ENCODE results near the gene M6PR. TPM values are rescaled to one million over a fixed set of nuclear protein-coding genes. Genes with fewer than 3 reads are reported as not detected.
"Not testable (repeated sequence)": the region's sequence is repeated elsewhere in the genome, so short reads cannot be mapped to it uniquely, and the experiment has no call there.

Gene M6PR
- total RNA-seq, 6 experiments from 2014 or later = 138 to 160 (median 151) TPM

DNA sequence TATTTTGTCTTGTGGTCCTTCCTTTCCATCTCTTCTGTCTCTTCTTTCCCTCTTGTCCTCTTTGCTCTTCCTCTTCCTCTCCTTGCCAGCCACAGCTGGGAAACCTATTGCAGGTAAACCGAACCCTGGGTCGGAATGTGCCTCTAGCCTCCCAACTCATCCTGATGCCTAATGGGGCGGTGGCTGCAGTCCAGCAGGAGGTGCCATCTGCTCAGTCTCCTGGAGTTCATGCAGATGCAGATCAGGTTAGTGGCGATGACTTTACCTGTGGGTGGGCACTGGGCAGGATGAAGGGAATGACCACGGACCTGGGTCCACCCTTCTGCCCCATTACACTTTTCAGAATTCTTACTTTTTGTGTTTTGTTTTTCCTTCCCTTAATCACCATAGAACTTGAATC lies 26.9 kb downstream of the M6PR start:
- Mint-ChIP-seq H3K36me3 (ENCODE audit: low read depth) (no peaks in the 10 kb centered on the region), H3K9me3 (no peaks in the 10 kb centered on the region), H3K27me3 (ENCODE audit: insufficient read depth) (no peaks in the 10 kb centered on the region), H3K4me1 (ENCODE audit: low read depth) (no peaks in the 10 kb centered on the region), H3K27ac (no peak overlapping the region), H3K4me3 (no peak overlapping the region)
- TF ChIP-seq, protein P1, sequence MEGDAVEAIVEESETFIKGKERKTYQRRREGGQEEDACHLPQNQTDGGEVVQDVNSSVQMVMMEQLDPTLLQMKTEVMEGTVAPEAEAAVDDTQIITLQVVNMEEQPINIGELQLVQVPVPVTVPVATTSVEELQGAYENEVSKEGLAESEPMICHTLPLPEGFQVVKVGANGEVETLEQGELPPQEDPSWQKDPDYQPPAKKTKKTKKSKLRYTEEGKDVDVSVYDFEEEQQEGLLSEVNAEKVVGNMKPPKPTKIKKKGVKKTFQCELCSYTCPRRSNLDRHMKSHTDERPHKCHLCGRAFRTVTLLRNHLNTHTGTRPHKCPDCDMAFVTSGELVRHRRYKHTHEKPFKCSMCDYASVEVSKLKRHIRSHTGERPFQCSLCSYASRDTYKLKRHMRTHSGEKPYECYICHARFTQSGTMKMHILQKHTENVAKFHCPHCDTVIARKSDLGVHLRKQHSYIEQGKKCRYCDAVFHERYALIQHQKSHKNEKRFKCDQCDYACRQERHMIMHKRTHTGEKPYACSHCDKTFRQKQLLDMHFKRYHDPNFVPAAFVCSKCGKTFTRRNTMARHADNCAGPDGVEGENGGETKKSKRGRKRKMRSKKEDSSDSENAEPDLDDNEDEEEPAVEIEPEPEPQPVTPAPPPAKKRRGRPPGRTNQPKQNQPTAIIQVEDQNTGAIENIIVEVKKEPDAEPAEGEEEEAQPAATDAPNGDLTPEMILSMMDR (IDR thresholded peaks at IDR 0.05) = no peak
- DNase-seq = no peak

DNA sequence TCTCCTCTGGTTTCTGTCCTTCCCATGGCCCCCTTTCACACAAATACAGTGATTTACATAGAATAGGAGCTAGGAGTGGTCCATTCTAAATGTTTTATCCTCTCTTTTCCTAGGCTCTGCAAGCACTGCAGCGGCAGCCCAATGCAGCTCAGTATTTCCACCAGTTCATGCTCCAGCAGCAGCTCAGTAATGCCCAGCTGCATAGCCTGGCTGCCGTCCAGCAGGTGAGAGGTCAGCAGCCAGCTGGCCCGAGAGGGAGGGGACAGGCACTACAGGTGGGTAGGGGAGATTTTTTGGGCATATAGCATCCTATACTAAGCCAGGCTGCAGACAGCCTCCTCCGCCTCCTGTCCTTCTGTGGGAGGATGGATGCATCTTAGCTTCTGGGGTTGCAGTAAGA lies 29.8 kb downstream of the M6PR start:
- not testable (repeated sequence) for H3K27ac Mint-ChIP-seq; H3K36me3 Mint-ChIP-seq (ENCODE audit: low read depth); DNase-seq; H3K27me3 Mint-ChIP-seq (ENCODE audit: insufficient read depth); H3K4me1 Mint-ChIP-seq (ENCODE audit: low read depth); H3K9me3 Mint-ChIP-seq; H3K4me3 Mint-ChIP-seq

DNA sequence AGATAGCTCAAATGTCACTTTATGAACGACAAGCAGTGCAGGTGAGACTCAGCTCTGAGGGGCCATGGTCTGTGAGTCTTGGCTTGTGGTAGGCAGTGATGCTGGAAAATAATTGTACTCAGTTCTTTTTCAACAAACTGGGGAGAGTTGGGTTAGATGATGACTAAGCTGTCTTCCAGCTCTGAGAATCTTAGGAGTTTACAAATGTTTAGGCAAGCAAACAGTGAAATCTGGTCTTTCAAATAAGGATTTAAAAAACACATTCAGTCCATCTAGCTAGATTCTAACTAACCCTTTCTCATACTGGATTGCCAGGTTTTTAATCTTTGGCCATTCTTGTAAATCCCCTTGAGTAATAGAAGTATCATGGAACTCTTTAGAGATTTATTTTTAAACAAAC lies 31.7 kb downstream of the M6PR start:
- Mint-ChIP-seq H3K4me3 (no peak overlapping the region), H3K4me1 (ENCODE audit: low read depth) (peaks cover 15% of the 10 kb centered on the region), H3K27me3 (ENCODE audit: insufficient read depth) (no peaks in the 10 kb centered on the region), H3K9me3 (no peaks in the 10 kb centered on the region), H3K27ac (peak overlapping the region; percentile 7; the same call in 1 of the 2 replicates), H3K36me3 (ENCODE audit: low read depth) (no peaks in the 10 kb centered on the region)
- TF ChIP-seq, protein P1 (IDR thresholded peaks at IDR 0.05) = no peak
- DNase-seq = no peak

DNA sequence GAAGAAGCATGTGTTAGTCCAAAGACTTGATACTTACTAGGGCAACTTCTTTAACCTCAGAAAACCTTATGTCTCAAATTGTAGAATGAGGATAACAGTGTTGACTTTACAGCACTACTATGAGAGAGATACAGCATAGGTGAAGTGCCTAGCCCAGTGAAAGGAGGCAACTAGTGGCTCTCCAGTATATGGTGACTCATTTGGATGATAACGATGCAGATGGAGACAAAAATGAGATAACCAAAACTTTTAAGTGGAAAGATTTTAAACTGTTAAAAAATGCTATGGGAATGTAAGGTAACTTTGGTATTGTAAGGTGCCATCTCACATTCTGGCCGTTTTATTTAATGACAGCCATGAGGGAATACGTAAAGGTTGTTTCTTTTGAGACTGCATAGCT lies 32.4 kb downstream of the M6PR start:
- no peaks in the 10 kb centered on the region for H3K9me3 Mint-ChIP-seq
- TF ChIP-seq, protein P1 (IDR thresholded peaks at IDR 0.05) = no peak
- H3K4me3 Mint-ChIP-seq = no peak overlapping the region
- H3K36me3 Mint-ChIP-seq (ENCODE audit: low read depth) = no peaks in the 10 kb centered on the region
- peaks cover 17% of the 10 kb centered on the region for H3K4me1 Mint-ChIP-seq (ENCODE audit: low read depth)
- no peak for DNase-seq
- H3K27me3 Mint-ChIP-seq (ENCODE audit: insufficient read depth) = no peaks in the 10 kb centered on the region
- H3K27ac Mint-ChIP-seq = no peak overlapping the region

DNA sequence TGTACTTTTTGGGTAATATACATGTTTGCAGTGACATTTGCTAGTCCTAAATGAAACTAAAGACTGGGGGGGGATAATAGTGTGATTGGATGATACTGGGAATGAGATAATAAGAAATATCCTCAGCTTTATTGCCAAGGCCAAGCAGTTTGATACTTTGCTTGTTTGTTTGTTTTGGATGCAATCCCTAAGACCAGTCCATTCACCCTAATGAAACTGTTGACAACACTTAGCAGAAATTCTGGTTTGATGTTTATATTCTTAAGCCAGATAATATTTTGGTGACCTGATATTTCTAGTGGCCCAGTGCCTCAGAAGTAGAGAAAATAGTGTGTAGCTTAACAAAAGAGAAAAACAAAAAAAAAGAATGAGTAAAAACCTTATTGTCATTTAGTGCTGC lies 33.3 kb downstream of the M6PR start:
- no peak for DNase-seq

DNA sequence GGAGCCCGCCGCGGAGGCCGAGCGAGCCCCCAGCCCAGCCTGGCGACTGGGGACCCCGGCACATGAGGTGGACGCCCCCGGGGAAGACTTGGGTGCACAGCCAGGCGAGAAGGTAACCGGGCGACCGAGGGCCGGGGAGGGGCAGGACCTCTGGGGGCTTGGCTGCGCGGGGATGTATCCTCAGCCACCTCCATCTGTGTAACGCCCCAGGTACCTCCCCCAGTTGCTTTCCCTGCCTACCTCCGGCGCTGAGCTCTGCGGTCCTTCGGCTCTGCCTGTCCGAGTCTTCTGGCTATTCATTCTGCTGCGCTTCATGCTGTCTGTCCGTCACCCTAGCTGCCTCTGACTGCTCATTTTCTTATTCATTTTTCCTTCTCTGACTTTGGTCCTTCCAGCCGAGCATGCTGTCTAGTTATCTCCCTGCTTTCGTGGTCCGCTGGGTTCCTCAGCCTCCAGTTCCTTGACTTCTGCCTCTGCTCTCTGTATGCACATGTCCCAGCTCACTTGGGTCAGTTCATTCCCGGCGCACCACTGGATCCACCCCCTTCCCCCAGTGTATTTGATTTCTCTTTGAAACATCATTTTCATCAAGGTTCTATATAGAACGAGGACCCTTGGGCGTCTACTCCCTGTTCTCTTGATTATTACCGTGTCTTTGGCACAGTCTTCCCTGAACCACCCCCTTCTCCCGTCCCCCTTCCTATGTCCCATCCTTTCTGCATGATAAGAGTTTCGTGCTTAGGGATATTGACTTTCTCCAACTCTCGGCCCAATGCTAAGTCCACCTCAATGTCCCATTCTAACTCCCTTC lies 34.5 kb downstream of the M6PR start:
- H3K36me3 Mint-ChIP-seq (ENCODE audit: low read depth) = no peaks in the 10 kb centered on the region
- peak; percentile 43 for DNase-seq
- TF ChIP-seq, protein P1 (IDR thresholded peaks at IDR 0.05) = no peak
- no peak overlapping the region for H3K4me3 Mint-ChIP-seq
- H3K27me3 Mint-ChIP-seq (ENCODE audit: insufficient read depth) = no peaks in the 10 kb centered on the region
- H3K4me1 Mint-ChIP-seq (ENCODE audit: low read depth) = peaks cover 25% of the 10 kb centered on the region
- no peaks in the 10 kb centered on the region for H3K9me3 Mint-ChIP-seq
- H3K27ac Mint-ChIP-seq = no peak overlapping the region

More for the DNA sequence above, 33.3 kb downstream of the M6PR start:
- H3K4me3 Mint-ChIP-seq = no peak overlapping the region
- no peak overlapping the region for H3K27ac Mint-ChIP-seq
- H3K36me3 Mint-ChIP-seq (ENCODE audit: low read depth) = no peaks in the 10 kb centered on the region
- H3K4me1 Mint-ChIP-seq (ENCODE audit: low read depth) = peaks cover 25% of the 10 kb centered on the region
- no peaks in the 10 kb centered on the region for H3K27me3 Mint-ChIP-seq (ENCODE audit: insufficient read depth)
- no peaks in the 10 kb centered on the region for H3K9me3 Mint-ChIP-seq
- TF ChIP-seq, protein P1 (IDR thresholded peaks at IDR 0.05) = no peak

Data from HFFc6 (cell line).